Measurements from ENCODE around the gene FGA. TPM values are rescaled to one million over a fixed set of nuclear protein-coding genes. Genes with fewer than 3 reads are reported as not detected.

Gene FGA
- total and polyA plus RNA-seq, 10 of the 15 experiments (the other 5 are each of a cell fraction or from before 2014, with no cell fraction given) = 3.6 TPM; not detected in 9

- H3K79me2 ChIP-seq (ENCODE audit: control insufficient read depth, insufficient read depth, low read length) = no peaks in the 10 kb centered on the region
- FAIRE-seq (no peak), ATAC-seq (no peak), DNase-seq (ENCODE audit: low read depth, low spot score) (no peak)
- BruUV-seq (replicated peaks) = no TSS peak
- H3K9ac ChIP-seq (ENCODE audit: control insufficient read depth, insufficient read depth, low read length) = no peak overlapping the region
- H3K4me2 ChIP-seq (ENCODE audit: control insufficient read depth, insufficient read depth) = no peak overlapping the region
- ChIA-PET SMC1A (ENCODE audit: uncharacterized antibody, unreplicated experiment) (interaction anchor here (0.6 to 7.2 kb wide), 5 partner anchors 9 to 1279 kb away, joined by 3 to 119 read pairs (median 7); partner anchors contain the start of genes FGB and PLRG1), CTCF (interaction anchor here (1.1 to 19.0 kb wide), 7 partner anchors 12 to 76 kb away, joined by 3 to 796 read pairs (median 6); partner anchors contain the start of genes FGB and PLRG1), POLR2A (no interaction called here), RAD21 (ENCODE audit: unreplicated experiment) (interaction anchor here (0.9 to 7.1 kb wide), 5 partner anchors 58 to 70 kb away, joined by 4 to 88 read pairs (median 4); partner anchors contain the start of gene PLRG1)
- H3K9me3 ChIP-seq (replicated peaks; ENCODE audit: control insufficient read depth, insufficient read depth, low read length) = no peaks in the 10 kb centered on the region
- 0% methylated on average over 1 of the region's 1 CpG for WGBS (ENCODE audit: insufficient coverage, insufficient replicate concordance, low lambda C conversion rate, missing lambda C conversion rate)
- no peaks in the 10 kb centered on the region for H3K27me3 ChIP-seq (replicated peaks in 1 of 2; ENCODE audit: control insufficient read depth in 2 of 2, insufficient read depth in 2 of 2, low read length in 1 of 2)
- peak overlapping the region; percentile 25; the same call in 1 of the 2 replicates for H2AFZ ChIP-seq (ENCODE audit: control insufficient read depth, low read depth, low read length)
- H3K4me1 ChIP-seq (ENCODE audit: control insufficient read depth, insufficient read depth, low read length) = peaks cover 13% of the 10 kb centered on the region
- H3K4me3 ChIP-seq = no peak overlapping the region
- no peaks in the 10 kb centered on the region for H3K36me3 ChIP-seq (ENCODE audit: control insufficient read depth in 2 of 2, insufficient read depth in 2 of 2, low read length in 1 of 2)
- H4K20me1 ChIP-seq (ENCODE audit: control insufficient read depth, insufficient read depth) = no peaks in the 10 kb centered on the region
- intact Hi-C loops (cut with micrococcal nuclease; ENCODE audit: unreplicated experiment) (loop anchor here (10.0 kb wide), 2 partner anchors 755 to 845 kb away; partner anchors contain the start of gene MAP9), in situ Hi-C loops (cut with MboI) (no loop called here)
- TF ChIP-seq RUNX3 (IDR thresholded peaks at IDR 0.05; ENCODE audit: low read length) (no peak), PAX8 (IDR thresholded peaks at IDR 0.05) (no peak), BRCA1 (IDR thresholded peaks at IDR 0.05; ENCODE audit: low read depth, low read length) (no peak), RAD51 (IDR thresholded peaks at IDR 0.05) (no peak), SKIL (IDR thresholded peaks at IDR 0.05; ENCODE audit: low read depth, poor library complexity, severe bottlenecking) (no peak), ZNF24 (IDR thresholded peaks at IDR 0.05) (no peak), MEF2B (IDR thresholded peaks at IDR 0.05; ENCODE audit: partially characterized antibody, poor library complexity, severe bottlenecking) (no peak), POLR2AphosphoS5 (IDR thresholded peaks at IDR 0.05; ENCODE audit: low read length) (no peak), GATAD2B (conservative IDR thresholded peaks at IDR 0.05; ENCODE audit: low read depth) (no peak), POU2F2 (IDR thresholded peaks at IDR 0.05; ENCODE audit: borderline replicate concordance, low read depth, low read length) (no peak), JUNB (IDR thresholded peaks at IDR 0.05) (no peak), KLF5 (IDR thresholded peaks at IDR 0.05; ENCODE audit: partially characterized antibody) (no peak), EZH2 (IDR thresholded peaks at IDR 0.05; ENCODE audit: borderline replicate concordance, control insufficient read depth, low read depth, low read length) (no peak), SREBF2 (IDR thresholded peaks at IDR 0.05; ENCODE audit: low read length) (no peak), EP300 (IDR thresholded peaks at IDR 0.05; ENCODE audit: borderline replicate concordance in 1 of 2, control insufficient read depth in 1 of 2, low read depth in 2 of 2, low read length in 2 of 2) (no peak)
- no peak overlapping the region for H3K27ac ChIP-seq (ENCODE audit: control insufficient read depth, insufficient read depth)
Observed at GRCh38 chr4:154620111-154620510, 29.6 kb upstream of the FGA start.

Data from GM12878 (cell line).